A673 (cell line): ENCODE data around the gene CMIP. TPM values are rescaled to one million over a fixed set of nuclear protein-coding genes. Genes with fewer than 3 reads are reported as not detected.

Experiments used
- BruUV-seq: library from RNA; stranded (reverse); fragments of 400-500 nt; replicated peaks from 2 replicates; lab custom pipeline; 2021; lab: Mats Ljungman, UMichigan
- CTCF ChIA-PET: fragments of 300-600 bp; sonication (Branson Sonifier 250); formaldehyde crosslinking; loops from one replicate; lab custom pipeline; 2022; ENCODE audit warnings: antibody characterized with exemption; lab: Charles Lee
- POLR2A ChIA-PET: fragments of 300-600 bp; sonication (Branson Sonifier 250); formaldehyde crosslinking; loops from one replicate; lab custom pipeline; 2022; ENCODE audit warnings: antibody characterized with exemption; ENCODE audit not compliant: low non-redundant PET; lab: Charles Lee
- DNase-seq: peaks from one replicate; pipeline ENCODE4 v3.0.0-alpha.2; 2015; ENCODE audit warnings: low spot score
- H3K27ac ChIP-seq: fragments of 200-600 bp; sonication (generic); 2 replicates; pipeline ENCODE4 v1.5.1; 2016; ENCODE audit warnings: mixed run types, low read depth, mild to moderate bottlenecking, mixed read lengths, antibody characterized with exemption, low read length; ENCODE audit not compliant: poor library complexity, severe bottlenecking
- H3K27me3 ChIP-seq: fragments of 200-600 bp; sonication (generic); replicated peaks from 2 replicates; pipeline ENCODE4 v1.6.1; 2017; ENCODE audit warnings: mixed run types, low read depth, mild to moderate bottlenecking, mixed read lengths, antibody characterized with exemption, low read length; ENCODE audit not compliant: insufficient read depth, poor library complexity
- H3K36me3 ChIP-seq: fragments of 200-600 bp; sonication (generic); 2 replicates; pipeline ENCODE4 v1.6.1; 2016; ENCODE audit warnings: mixed run types, mild to moderate bottlenecking, mixed read lengths, antibody characterized with exemption, low read length; ENCODE audit not compliant: insufficient read depth, poor library complexity, severe bottlenecking
- H3K4me1 ChIP-seq: fragments of 200-600 bp; sonication (generic); 2 replicates; pipeline ENCODE4 v1.6.1; 2017; ENCODE audit warnings: mixed run types, mild to moderate bottlenecking, mixed read lengths, antibody characterized with exemption, low read length; ENCODE audit not compliant: insufficient read depth, poor library complexity, severe bottlenecking
- H3K4me3 ChIP-seq: fragments of 200-600 bp; sonication (generic); 2 replicates; pipeline ENCODE4 v1.5.1; 2016; ENCODE audit warnings: low read depth, mixed run types, mild to moderate bottlenecking, mixed read lengths, low read length; ENCODE audit not compliant: poor library complexity, severe bottlenecking
- H3K9me3 ChIP-seq: fragments of 200-600 bp; sonication (generic); 2 replicates; pipeline ENCODE4 v1.6.1; 2016; ENCODE audit warnings: mixed run types, low read depth, mild to moderate bottlenecking, mixed read lengths, antibody characterized with exemption, low read length; ENCODE audit not compliant: poor library complexity, severe bottlenecking
- CTCF ChIP-seq: fragments of 300-800, 200-600 bp; sonication (generic); conservative IDR thresholded peaks from 2 replicates; pipeline ENCODE4 v1.5.1; 2017; ENCODE audit warnings: low read depth, mild to moderate bottlenecking, antibody characterized with exemption, low read length, moderate library complexity, mixed read lengths
- EZH2 ChIP-seq: fragments of 200-600 bp; sonication (generic); IDR thresholded peaks from 2 replicates; pipeline ENCODE4 v1.6.1; 2017; ENCODE audit warnings: borderline replicate concordance, low read depth, mild to moderate bottlenecking, mixed read lengths, antibody characterized with exemption, low read length; ENCODE audit not compliant: poor library complexity, severe bottlenecking
- intact Hi-C: fragments of 100-400 bp; cut with micrococcal nuclease; formaldehyde crosslinking; loops from one replicate; pipeline ENCODE4 v1.10.0; 2022; ENCODE audit not compliant: unreplicated experiment
- total RNA-seq: library from RNA; stranded (reverse); gene quantifications from 2 replicates; pipeline ENCODE4 v1.2.3, GENCODE V29; 2021

Gene CMIP
- total RNA-seq, 1 experiment from 2014 or later = 25.5 TPM

DNA sequence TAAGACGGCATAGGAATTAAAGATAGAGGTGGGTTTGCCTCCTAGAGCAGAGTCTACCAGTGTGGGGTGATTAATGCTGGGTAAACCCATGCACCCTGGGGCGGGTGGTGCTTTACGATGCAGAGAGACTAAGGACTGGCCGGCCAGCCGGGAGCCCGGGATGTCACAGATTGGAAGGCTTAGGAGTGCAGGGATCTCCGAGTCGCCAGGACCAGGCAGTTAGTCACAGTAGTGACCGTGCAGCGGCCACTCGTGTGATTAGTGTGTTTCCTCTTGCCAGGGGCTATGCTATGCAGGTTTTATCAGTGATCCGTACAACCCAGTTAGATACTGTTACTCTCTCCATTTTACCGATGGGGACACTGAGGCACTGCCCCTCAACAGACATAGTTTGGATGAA lies 10.4 kb downstream of the CMIP start:
- no peak for DNase-seq
- ChIA-PET POLR2A (no interaction called here), CTCF (no interaction called here)
- BruUV-seq = no TSS peak
- Histone ChIP-seq H3K36me3 (no peaks in the 10 kb centered on the region), H3K4me1 (peaks cover 7% of the 10 kb centered on the region), H3K9me3 (no peaks in the 10 kb centered on the region), H3K27ac (no peak overlapping the region), H3K4me3 (no peak overlapping the region), H3K27me3 (no peaks in the 10 kb centered on the region)
- intact Hi-C loops = no loop called here
- TF ChIP-seq EZH2 (no peak), CTCF (no peak)

GRCh38 chr16:81455720-81456494 lies 11.3 kb downstream of the CMIP start:
- Histone ChIP-seq H3K4me3 (no peak overlapping the region), H3K36me3 (no peaks in the 10 kb centered on the region), H3K9me3 (no peaks in the 10 kb centered on the region), H3K27ac (no peak overlapping the region), H3K4me1 (peaks cover 7% of the 10 kb centered on the region), H3K27me3 (no peaks in the 10 kb centered on the region)
- intact Hi-C loops = no loop called here
- no peak for DNase-seq
- TF ChIP-seq EZH2 (no peak), CTCF (no peak)
- BruUV-seq = no TSS peak
- CTCF ChIA-PET = no interaction called here
- POLR2A ChIA-PET = no interaction called here

GRCh38 chr16:81456523-81457325 lies 12.1 kb downstream of the CMIP start:
- no peaks in the 10 kb centered on the region for H3K27me3 ChIP-seq
- H3K27ac ChIP-seq = no peak overlapping the region
- intact Hi-C loops = no loop called here
- no peak overlapping the region for H3K4me3 ChIP-seq
- ChIA-PET POLR2A (no interaction called here), CTCF (no interaction called here)
- no TSS peak for BruUV-seq
- peaks cover 2% of the 10 kb centered on the region for H3K4me1 ChIP-seq
- no peaks in the 10 kb centered on the region for H3K9me3 ChIP-seq
- DNase-seq = no peak
- TF ChIP-seq CTCF (no peak), EZH2 (no peak)
- H3K36me3 ChIP-seq = no peaks in the 10 kb centered on the region
